ENCODE results near the gene VWF. TPM values are rescaled to one million over a fixed set of nuclear protein-coding genes. Genes with fewer than 3 reads are reported as not detected.

The VWF gene
- total and polyA plus RNA-seq, 5 donors, result 144 to 388 (median 242) TPM

- Histone ChIP-seq H3K27me3 (ENCODE audit: control insufficient read depth, insufficient read depth) (no peaks in the 10 kb centered on the region), H3K4me3 (ENCODE audit: low read length) (no peak overlapping the region), H3K4me1 (ENCODE audit: control insufficient read depth, insufficient read depth, low read length) (peaks cover 2% of the 10 kb centered on the region), H3K27ac (ENCODE audit: low read length) (no peak overlapping the region), H3K9me3 (ENCODE audit: control insufficient read depth, low read length) (no peaks in the 10 kb centered on the region)
- 45% methylated on average over 58 of the region's 58 CpGs for WGBS
- ATAC-seq (no peak), DNase-seq (peak in 1 of 3 donors; percentile 54)
- intact Hi-C loops (cut with DNase I), result no loop called here
Measured at GRCh38 chr12:6056406-6057240, 67.8 kb downstream of the VWF start.

- DNase-seq, result no peak
- 37% methylated on average over 4 of the region's 4 CpGs for WGBS
Measured at GRCh38 chr12:6053541-6053940, 70.9 kb downstream of the VWF start.

GRCh38 chr12:6052940-6053329 is 71.5 kb downstream of the VWF start:
- intact Hi-C loops (cut with DNase I), result no loop called here
- WGBS, result 96% methylated on average over 4 of the region's 4 CpGs
- Histone ChIP-seq H3K4me1 (ENCODE audit: control insufficient read depth, insufficient read depth, low read length) (peaks cover 2% of the 10 kb centered on the region), H3K27me3 (ENCODE audit: control insufficient read depth, insufficient read depth) (no peaks in the 10 kb centered on the region), H3K4me3 (ENCODE audit: low read length) (no peak overlapping the region), H3K9me3 (ENCODE audit: control insufficient read depth, low read length) (no peaks in the 10 kb centered on the region), H3K27ac (ENCODE audit: low read length) (no peak overlapping the region)
- DNase-seq, result no peak
- no peak for ATAC-seq

More at GRCh38 chr12:6053541-6053940, 70.9 kb downstream of the VWF start:
- H3K4me3 ChIP-seq (ENCODE audit: low read length), result no peak overlapping the region
- H3K9me3 ChIP-seq (ENCODE audit: control insufficient read depth, low read length), result no peaks in the 10 kb centered on the region
- H3K27ac ChIP-seq (ENCODE audit: low read length), result peak overlapping the region; percentile 3
- H3K27me3 ChIP-seq (ENCODE audit: control insufficient read depth, insufficient read depth), result no peaks in the 10 kb centered on the region
- intact Hi-C loops (cut with DNase I), result no loop called here
- H3K4me1 ChIP-seq (ENCODE audit: control insufficient read depth, insufficient read depth, low read length), result peaks cover 2% of the 10 kb centered on the region
- peak; percentile 42 to 56 for ATAC-seq

GRCh38 chr12:6052206-6052939 is 72.1 kb downstream of the VWF start:
- no peak for DNase-seq
- H3K4me1 ChIP-seq (ENCODE audit: control insufficient read depth, insufficient read depth, low read length), result peaks cover 2% of the 10 kb centered on the region
- H3K9me3 ChIP-seq (ENCODE audit: control insufficient read depth, low read length), result no peaks in the 10 kb centered on the region
- intact Hi-C loops (cut with DNase I), result no loop called here
- no peak for ATAC-seq
- H3K27ac ChIP-seq (ENCODE audit: low read length), result no peak overlapping the region
- WGBS, result 92% methylated on average over 9 of the region's 9 CpGs
- H3K4me3 ChIP-seq (ENCODE audit: low read length), result no peak overlapping the region
- no peaks in the 10 kb centered on the region for H3K27me3 ChIP-seq (ENCODE audit: control insufficient read depth, insufficient read depth)

GRCh38 chr12:6049992-6050391 is 74.5 kb downstream of the VWF start:
- Histone ChIP-seq H3K4me1 (ENCODE audit: control insufficient read depth, insufficient read depth, low read length) (no peaks in the 10 kb centered on the region), H3K27ac (ENCODE audit: low read length) (no peak overlapping the region), H3K27me3 (ENCODE audit: control insufficient read depth, insufficient read depth) (no peaks in the 10 kb centered on the region), H3K4me3 (ENCODE audit: low read length) (no peak overlapping the region), H3K9me3 (ENCODE audit: control insufficient read depth, low read length) (no peaks in the 10 kb centered on the region)
- 92% methylated on average over 8 of the region's 8 CpGs for WGBS
- ATAC-seq (no peak), DNase-seq (no peak)
- intact Hi-C loops (cut with DNase I), result no loop called here

- no peak overlapping the region for H3K4me3 ChIP-seq (ENCODE audit: low read length)
- no peaks in the 10 kb centered on the region for H3K4me1 ChIP-seq (ENCODE audit: control insufficient read depth, insufficient read depth, low read length)
- DNase-seq (no peak), ATAC-seq (peak; percentile 8 to 48)
- H3K27ac ChIP-seq (ENCODE audit: low read length), result no peak overlapping the region
- intact Hi-C loops (cut with DNase I), result no loop called here
- H3K27me3 ChIP-seq (ENCODE audit: control insufficient read depth, insufficient read depth), result no peaks in the 10 kb centered on the region
- no peaks in the 10 kb centered on the region for H3K9me3 ChIP-seq (ENCODE audit: control insufficient read depth, low read length)
Measured at GRCh38 chr12:6049587-6049986, 74.9 kb downstream of the VWF start.

- no peak overlapping the region for H3K27ac ChIP-seq (ENCODE audit: low read length)
- H3K4me1 ChIP-seq (ENCODE audit: control insufficient read depth, insufficient read depth, low read length), result no peaks in the 10 kb centered on the region
- no peaks in the 10 kb centered on the region for H3K27me3 ChIP-seq (ENCODE audit: control insufficient read depth, insufficient read depth)
- 75% methylated on average over 13 of the region's 13 CpGs for WGBS
- H3K9me3 ChIP-seq (ENCODE audit: control insufficient read depth, low read length), result no peaks in the 10 kb centered on the region
- H3K4me3 ChIP-seq (ENCODE audit: low read length), result no peak overlapping the region
- intact Hi-C loops (cut with DNase I), result no loop called here
- DNase-seq, result no peak
- ATAC-seq, result no peak
Measured at GRCh38 chr12:6047249-6048237, 76.9 kb downstream of the VWF start.

GRCh38 chr12:6046511-6047180 is 77.8 kb downstream of the VWF start:
- H3K4me3 ChIP-seq (ENCODE audit: low read length), result no peak overlapping the region
- DNase-seq (no peak), ATAC-seq (no peak)
- no peaks in the 10 kb centered on the region for H3K9me3 ChIP-seq (ENCODE audit: control insufficient read depth, low read length)
- intact Hi-C loops (cut with DNase I), result no loop called here
- no peaks in the 10 kb centered on the region for H3K4me1 ChIP-seq (ENCODE audit: control insufficient read depth, insufficient read depth, low read length)
- WGBS, result 91% methylated on average over 17 of the region's 17 CpGs
- H3K27ac ChIP-seq (ENCODE audit: low read length), result no peak overlapping the region
- no peaks in the 10 kb centered on the region for H3K27me3 ChIP-seq (ENCODE audit: control insufficient read depth, insufficient read depth)

GRCh38 chr12:6045438-6045837 is 79.0 kb downstream of the VWF start:
- no peak overlapping the region for H3K27ac ChIP-seq (ENCODE audit: low read length)
- no peak for ATAC-seq
- H3K27me3 ChIP-seq (ENCODE audit: control insufficient read depth, insufficient read depth), result no peaks in the 10 kb centered on the region
- 94% methylated on average over 6 of the region's 6 CpGs for whole genome bisulfite sequencing
- H3K4me1 ChIP-seq (ENCODE audit: control insufficient read depth, insufficient read depth, low read length), result no peaks in the 10 kb centered on the region
- no peaks in the 10 kb centered on the region for H3K9me3 ChIP-seq (ENCODE audit: control insufficient read depth, low read length)
- intact Hi-C loops (cut with DNase I), result no loop called here
- no peak for DNase-seq
- H3K4me3 ChIP-seq (ENCODE audit: low read length), result no peak overlapping the region

GRCh38 chr12:6044082-6044481 is 80.4 kb downstream of the VWF start:
- Histone ChIP-seq H3K27me3 (ENCODE audit: control insufficient read depth, insufficient read depth) (no peaks in the 10 kb centered on the region), H3K4me3 (ENCODE audit: low read length) (no peak overlapping the region), H3K4me1 (ENCODE audit: control insufficient read depth, insufficient read depth, low read length) (no peaks in the 10 kb centered on the region), H3K9me3 (ENCODE audit: control insufficient read depth, low read length) (no peaks in the 10 kb centered on the region), H3K27ac (ENCODE audit: low read length) (no peak overlapping the region)
- DNase-seq, result no peak
- intact Hi-C loops (cut with DNase I), result no loop called here
- WGBS, result 80% methylated on average over 8 of the region's 8 CpGs
- ATAC-seq, result no peak

Measured in right cardiac atrium (tissue), 5 donors.